ENCODE measurements around the gene QSOX1.
A peak's percentile ranks its signal among the peaks of the same experiment; 100 is the strongest.

Gene QSOX1

DNA sequence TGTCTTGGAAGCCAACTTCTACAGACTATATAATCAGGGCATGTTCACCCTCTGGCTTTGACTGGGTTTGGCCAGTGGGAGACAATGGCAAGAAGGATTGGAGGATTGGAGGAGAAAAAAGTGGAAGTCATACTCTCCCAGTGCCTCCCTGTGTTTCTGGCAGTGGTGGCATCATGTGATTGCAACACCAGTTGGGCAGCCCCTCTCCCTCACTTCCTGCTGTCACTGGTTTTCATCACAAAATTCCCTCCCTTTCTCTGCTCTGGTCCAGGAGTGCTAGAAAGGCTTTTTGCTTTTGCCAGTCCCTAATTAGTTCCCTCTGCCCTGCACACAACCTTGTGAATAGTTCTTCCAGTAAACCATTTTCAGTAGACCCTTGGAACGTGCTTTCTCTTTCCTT is 3.7 kb upstream of the QSOX1 start:
- peak; percentile 57 to 71 for DNase-seq

DNA sequence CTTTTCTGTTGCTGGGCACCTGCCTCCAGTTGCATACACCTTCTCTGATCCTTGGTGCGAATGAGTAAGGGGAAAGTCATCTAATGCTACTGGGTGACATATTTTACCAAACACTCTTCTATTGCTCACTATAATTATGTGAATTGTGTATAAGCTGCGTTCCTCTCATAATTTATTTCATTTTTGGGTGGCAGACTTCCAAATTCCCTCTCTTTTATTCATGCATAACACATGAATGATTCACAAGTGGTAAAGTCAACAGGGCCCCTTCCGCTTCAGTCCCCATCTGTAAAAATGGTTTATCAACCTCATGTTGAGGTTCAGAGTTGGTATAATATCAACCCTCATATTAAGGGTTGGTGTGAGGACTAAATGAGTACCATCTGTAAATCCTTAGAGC is 3.2 kb upstream of the QSOX1 start:
- DNase-seq, result no peak

DNA sequence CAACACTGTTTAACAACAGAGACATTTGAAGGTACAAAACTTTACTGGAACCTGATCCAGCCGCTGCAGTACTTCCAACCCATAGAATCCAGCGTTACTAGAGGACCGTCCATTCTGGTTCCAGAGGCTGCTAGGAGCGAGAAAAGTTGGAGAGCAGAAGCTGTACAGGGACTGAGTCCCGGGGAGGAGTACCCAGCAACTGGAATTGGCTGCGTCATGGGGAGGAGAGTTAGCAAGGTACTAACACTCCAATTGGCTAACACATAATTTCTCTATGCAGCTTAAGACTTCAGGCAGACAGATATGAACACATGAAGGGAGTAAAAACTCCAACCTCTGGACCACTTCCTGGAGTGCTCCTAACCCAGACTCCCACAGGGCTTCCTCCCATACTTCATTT is 2.1 kb upstream of the QSOX1 start:
- DNase-seq, result no peak

DNA sequence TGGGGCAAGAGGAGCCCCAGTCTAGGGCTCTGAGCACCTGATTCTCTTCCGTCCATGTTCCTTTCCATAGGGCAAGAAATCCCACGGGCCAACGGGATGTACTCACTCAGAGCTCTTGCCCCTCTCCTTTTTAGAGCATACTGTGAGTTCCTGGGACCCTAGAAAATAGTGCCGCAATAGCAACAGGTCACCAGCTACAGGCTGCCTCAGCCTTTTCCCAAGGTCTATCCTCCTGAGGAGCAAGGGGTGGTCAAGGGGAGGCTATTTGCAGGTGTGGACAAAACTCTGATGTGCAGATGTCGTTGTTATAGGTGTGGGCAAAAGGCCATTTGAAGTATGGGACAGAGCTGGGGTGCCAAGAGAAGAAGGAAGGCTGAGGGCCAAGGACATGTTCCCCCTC is 1.6 kb upstream of the QSOX1 start:
- no peak for DNase-seq

DNA sequence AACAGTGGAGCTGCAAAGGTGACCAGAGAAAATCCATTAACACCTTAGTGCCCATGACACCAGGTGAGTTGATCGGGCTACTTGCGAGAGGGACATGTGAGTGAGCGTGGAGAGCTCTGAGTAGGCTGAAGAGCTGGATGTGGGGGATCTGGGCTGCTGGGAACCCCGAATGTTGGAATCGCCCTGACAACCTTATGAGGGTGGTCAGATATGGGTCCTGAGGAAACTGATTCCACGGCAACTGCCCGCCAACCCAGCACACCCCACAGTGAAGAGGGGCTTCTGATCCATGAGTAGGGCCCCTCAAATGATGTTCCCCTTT is 705 bp upstream of the QSOX1 start:
- DNase-seq, result no peak

DNA sequence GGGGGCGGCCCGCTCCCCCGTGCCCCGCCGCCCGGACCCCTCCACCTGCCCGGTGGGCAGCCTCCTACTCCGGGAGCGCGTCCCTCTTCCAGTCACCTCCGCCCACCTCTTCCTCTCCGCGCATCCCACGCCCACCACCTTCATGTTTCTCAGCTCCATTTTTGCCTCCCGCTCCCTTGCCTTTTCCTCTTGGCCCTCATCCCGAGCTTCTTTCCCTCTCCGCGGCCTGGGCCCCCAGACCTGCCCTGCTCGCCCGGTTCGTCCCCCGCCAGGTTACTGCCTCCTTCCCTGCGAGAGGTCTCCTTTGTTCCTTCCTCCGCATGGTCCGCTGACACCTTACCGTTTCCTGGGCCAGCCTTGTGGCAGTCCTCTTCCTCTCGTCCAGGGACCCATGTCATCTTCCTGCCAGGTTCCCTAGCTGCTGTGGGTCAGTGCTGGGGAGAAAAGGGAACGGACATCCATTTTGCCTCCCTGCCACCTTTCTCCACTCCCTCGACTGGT is 563 bp downstream of the QSOX1 start:
- no peak for DNase-seq

DNA sequence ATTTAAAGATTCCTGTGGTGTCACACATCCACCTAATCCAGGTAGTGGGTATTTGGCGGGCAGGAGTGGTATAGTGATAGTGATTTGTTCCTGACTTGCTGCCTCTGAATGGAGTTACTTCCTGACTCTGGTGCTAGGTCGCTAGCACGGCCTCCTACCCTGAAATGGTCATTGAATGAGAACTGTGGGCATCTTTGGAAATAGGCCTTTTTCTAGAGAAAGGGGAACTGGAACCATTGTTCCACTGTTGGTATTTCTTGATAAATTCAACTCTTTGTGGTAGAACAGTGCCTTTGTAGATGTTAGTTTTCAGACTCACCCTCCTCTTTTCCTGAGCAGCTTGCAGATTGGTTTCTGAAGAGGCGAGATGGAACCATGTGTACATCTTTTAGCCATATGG is 1.5 kb downstream of the QSOX1 start:
- DNase-seq, result peak; percentile 62 to 66

DNA sequence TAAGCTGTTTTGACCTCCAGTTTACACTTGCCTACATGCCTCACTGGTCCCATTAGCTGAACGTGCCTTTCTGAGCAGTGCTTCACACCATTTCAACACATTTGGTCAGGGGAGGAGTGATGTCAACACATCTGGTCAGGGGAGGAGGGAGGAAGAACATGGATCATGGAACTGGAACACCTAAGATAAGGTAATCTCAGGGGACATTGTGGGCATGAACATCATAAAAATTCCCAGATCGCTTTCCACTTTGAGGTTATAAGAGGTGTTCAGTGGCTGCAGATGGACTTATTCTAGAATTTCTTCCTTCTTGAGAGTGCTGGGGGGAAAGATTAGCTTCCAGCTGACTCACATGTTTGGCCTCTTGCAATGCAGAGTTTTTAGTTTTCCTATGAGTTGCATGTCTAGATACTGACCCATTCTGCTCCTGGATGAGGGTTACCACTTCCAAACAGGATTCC is 2.0 kb downstream of the QSOX1 start:
- peak in 1 of 2 experiments; percentile 55 for DNase-seq

DNA sequence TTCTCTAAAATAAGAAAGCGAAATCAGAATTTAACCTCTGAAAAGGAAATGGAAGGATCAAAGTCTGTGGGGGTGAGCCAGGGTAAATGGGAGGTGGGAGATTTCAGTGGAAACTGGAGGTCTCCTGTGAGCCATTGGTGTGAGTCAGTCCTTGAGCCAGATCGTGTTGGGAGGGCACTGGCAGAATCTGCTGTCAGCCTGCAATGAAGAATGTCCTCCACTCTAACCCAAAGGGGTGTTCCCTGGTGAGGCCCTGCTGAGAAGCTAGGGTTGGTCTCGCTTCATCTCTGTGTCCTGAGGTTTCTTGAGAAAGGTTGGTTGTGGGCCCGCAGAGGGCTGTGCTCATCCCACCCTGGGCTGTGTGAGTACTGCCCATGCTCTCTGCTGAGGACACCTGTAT is 2.4 kb downstream of the QSOX1 start:
- DNase-seq, result no peak

DNA sequence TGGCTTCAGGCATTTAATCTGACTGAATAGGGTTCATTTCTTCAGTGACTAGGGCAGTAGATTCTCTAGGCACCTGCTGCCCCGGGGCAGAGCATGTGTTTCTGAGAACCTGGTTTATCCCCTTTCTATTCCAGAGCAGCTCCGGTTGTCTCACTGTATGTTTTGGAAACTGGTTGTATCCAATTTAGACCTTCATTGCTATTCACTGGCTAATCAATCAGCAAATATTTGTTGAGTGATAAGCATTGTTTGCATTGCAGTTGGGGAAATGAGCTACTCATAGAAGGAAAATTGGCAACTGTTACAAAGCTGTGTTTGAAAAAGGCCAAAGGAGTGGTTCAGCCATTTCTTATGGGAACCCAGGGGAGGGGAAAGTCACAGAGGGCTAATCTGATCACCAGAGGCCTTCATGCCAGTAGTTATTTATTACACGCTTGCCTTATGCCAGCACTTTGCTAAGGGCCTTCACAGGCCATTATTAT is 2.9 kb downstream of the QSOX1 start:
- no peak for DNase-seq

DNA sequence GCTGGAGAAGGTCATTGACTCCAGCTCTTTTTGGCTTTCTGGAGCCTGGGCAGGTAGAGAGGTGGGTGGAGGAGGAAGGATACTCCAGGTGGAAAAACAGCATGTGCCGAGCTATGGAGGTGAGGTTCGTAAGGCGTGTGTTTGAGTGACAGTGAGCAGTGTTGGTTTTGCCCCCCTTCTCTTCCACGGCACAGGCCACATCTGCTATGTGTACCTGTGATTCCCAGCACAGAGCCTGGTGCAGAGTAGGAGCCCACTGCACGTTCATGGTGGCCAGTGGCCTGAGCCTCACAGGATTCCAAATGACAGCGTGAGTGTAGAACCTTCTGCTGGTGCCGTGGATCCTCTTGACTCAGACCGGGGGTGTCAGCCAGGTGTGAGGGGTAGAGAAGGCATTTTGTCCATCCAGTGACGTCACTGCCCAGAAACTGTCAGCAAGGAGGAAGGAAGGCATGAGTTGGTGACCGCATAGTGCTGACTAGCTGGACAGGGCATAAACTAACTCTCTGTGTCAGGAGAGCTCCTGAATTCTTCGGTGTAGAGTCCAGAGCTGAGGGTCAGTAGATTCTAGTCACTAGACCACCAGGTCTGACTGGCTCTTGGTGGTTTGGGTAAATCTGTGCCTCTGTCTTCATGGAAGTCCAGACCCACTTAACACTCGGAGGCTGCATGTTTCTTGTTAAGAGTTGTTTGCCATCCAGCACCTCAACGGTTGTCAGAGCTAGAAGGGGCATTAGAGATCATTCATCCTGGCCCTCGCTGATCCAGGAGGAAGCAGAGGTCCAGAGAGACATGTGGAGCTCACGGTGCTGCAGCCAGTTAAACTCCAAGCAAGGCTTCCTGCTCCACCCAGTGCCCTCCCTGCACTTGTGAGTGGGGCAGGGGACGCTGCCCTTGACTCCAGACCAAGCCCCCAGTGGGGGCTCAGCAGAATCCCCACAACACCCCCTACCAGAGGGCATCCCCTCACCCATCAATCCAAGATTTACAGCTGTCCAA is 3.8 kb downstream of the QSOX1 start:
- no peak for DNase-seq

DNA sequence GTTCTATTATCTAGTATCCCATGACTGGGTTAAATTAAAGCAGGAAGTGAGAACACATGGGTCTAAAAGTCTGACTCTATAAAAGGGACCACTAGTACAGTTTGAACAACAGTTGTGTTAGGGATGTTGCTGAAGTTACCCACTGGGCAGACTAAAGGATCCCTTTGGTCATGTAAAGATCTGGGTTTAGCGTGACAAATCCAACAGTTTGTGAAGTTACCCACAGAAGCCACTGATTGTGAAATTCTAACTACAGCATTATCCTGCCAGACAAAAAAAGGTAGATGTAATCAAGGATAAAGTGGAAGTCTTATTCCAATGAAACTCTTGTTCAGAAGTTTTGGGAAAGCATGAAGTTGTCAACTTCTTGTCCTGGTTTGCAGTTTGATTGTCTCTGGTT is 5.7 kb downstream of the QSOX1 start:
- DNase-seq, result peak; percentile 77 to 86

DNA sequence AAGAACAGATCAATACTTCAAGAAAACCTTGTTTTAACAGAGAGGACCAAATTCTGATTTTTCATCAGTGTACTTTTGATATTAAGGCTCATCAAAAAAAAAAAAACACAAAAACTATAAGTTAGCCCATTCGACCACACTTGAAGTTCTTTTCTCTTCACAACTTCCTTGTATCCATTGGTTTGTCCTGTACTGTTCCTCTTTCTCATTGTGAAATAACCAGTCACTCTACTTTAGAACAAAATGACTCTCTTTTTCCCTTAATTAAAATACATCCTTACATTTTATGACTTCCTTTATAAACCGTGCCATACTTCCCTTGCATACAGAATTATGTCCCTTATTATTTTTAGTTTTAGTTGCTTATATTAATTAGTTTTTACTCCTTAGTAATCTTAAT is 8.4 kb downstream of the QSOX1 start:
- DNase-seq, result peak; percentile 76 to 81

DNA sequence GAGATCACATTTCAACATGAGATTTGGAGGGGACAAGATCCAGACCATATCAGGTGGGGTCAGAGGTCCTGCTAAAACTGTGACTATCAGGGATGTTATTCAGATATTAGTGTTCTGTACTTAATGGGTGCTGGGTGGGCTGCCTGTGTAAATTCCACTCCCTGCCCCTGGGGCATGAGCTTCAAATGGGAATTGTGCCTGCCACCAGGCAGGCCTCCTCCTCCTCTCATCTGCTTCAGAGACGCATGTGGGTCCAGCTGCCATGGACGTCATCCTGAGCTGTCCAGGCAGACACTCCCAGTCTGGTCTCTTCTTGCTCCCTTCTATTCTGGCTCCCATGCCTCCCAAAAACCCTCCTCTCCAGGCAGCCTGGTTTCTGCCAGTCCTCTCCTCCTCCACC is 10.4 kb downstream of the QSOX1 start:
- DNase-seq, result no peak

DNA sequence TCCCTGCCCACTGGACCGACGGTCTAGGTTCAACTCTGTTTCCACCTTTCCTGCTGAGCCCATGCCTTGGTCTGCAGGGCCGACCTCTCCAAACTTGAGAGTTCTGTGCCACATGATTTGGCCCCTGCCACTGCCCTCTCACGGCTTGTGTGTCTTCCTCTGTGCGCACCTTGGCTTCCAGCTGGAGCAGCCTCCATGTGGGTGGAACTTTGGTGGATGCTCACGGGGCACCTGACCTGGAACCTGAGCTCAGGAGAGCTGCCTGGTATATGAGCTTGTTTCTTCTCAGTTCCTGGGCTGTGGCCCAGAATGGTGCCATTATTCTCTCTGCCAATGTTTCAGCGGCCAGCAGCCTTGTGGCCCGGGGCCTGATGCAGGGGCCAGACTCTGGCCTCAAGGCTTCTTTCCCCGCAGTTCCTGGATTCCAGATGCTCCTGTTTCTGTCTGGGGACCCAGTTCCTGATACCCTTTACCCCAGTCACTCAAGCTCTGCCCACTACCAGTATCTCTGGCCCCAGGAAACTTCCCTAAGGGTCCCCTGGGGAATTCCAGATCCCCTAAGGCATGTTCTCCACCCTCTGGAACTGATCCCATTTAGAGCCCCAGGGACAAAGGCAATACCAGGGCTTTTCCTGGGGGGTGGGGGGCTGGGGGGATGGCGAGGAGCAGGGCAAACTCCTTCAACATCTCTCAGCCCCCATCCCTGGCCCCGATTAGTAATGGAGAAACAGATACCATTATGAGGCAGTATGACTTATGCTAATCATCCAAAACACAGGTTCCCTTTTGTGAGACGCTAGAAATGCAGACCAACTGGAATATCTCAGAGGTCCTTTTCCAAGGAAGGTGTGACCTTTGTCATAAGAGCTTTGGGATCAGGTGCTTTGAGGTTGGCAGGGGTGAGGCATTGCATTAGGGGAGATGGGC is 11.1 kb downstream of the QSOX1 start:
- DNase-seq, result no peak

DNA sequence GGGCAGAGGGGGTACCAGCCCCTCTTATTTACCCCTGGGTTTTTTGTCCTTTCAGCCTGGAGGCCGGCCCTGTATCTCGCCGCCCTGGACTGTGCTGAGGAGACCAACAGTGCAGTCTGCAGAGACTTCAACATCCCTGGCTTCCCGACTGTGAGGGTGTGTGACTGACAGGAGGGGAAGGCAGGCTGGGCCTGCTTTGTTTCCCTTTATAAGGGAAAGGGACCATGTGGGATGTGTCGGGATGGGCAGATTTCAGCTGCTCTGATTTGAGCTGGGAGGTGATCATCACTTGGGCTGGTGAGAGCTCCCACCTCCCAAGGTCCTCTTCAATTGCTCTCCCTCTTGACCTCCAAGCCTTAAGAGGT is 11.7 kb downstream of the QSOX1 start:
- DNase-seq, result no peak

DNA sequence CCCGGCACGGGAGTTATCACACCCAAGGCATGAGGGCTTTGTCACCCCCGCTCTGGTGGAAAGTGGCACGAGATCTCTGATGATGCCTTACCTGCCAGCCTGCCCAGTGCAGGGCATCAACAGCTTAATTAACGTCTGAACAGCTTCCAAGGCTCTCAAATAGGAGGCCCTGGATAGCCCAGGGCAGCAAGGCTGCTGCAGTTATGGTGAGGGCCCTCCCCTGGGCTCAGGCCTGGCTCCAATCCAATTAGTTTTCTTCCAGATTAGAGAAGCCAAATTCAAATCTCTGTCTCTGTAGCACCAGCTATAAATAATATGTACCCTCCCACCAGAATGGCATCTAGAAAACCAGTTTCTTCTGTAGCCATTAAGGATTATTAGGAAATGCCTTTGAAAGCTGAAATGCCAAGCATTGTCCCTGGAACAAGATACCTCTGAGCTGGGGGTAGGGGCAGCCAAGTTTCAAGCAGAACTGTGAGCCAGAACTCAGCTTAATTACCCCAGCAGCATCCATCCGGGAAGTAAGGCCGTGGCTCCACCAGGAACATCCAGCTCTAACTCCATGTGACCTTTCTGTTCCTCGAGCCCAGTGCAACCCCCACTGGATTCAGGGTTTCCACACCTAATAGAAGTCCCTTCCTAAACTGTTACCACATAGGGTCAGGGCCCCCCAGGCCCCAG is 12.5 kb downstream of the QSOX1 start:
- DNase-seq, result no peak

DNA sequence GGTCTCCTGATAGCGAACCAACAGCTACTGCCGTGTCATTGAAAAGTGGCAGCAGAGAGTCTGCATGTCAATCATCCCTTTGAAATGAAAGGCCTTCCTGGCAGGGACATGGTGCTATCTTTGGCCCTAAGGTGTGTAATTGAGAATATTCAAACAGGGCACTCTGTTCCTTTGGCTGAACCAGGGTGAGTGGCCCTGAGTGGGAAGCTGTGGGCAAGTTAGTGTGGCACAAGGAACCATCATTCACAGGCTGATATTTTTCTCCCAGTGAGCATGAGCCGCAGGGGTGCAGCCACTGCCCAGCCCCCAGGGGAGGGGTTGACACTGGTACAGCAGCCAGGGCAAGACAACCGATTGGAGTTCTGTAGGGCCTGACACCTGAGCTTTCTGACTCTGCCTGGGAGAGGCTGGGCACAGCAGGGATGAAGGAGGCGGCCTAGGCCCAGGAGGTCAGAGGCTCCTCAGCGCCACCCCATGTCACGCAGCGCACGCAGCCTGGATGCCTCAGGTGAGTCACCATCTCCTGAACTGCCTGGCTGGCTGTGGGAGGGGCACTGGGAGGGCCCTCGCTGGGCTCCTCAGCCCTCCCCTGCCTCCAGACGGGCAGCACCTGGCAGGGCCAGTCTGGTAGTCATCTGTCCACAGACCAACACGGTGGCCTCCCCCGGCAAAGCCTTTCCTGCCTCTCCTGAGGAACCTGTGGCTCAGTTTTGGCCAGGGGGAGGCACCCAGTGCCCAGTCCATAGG is 13.2 kb downstream of the QSOX1 start:
- no peak for DNase-seq

DNA sequence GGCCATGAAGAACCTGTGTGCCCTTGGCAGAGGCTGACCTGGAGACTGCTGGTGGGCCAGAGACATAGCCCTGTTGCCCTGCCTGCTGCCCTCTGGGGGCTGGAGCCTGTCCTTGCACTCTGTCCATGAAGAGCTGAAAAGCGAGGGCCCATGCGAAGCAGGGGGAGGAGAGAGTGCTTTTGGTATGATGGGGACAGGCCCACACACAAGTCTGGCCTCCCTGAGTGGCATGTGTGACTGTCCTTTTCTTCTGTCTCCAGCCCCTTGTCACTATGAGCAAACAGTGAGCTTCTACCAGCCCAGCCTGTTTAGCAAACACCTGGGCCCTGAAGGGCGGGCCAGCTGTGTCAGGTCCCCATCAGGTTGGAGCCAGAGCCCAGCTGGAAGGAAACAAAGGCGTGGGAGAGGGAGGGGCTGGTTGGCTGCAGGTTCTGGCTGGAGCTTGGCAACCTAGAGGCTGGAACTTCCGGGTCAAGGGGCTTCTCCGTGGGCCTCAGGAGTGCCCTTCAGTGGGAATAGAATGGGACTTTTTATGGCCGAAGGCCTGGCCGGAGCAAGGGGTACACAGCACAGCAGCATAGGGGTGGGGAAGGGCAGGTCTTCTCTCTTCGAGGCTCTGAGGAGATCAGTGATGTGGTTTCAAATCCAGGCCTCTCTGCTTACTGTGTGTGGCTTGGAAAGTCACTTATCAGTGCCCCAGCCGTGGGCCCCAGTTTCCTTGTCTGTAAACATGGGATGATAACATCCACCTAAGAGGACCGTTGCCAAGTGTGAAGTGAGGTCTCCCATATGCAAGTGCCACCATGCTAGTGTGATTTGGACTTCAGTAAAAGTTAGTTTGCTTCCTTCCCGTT is 14.3 kb downstream of the QSOX1 start:
- DNase-seq, result peak; percentile 24 to 34

DNA sequence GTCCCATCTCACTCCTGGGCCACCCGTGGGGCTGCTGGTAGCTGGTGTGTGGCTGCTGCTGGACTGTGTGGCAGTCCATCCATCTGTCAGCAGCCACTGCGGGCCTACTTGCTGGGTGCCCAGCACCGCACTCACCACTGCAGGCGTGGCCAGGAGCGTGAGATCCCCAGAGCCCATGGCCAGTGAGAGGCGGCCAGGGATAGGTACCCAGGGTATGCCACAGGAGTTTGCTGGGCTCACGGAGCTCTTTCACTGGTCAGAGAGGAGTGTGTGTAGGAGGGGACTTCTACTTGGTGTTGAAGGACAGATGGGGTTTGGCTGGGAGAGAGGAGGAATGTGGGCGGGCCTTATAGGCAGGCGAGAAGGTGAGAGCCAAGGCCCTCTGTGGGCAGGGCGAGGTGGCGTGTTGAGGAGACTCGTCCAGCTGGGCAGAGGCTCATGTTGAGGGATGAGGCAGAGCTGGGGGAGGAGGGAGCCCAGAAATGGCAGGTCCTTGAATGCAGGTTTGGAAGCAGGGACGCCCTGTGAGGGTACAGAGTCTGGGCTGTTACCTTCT is 15.0 kb downstream of the QSOX1 start:
- no peak for DNase-seq

Measured in AML-193 (cell line).